ENCODE measurements around the gene GRAP2.

DNA sequence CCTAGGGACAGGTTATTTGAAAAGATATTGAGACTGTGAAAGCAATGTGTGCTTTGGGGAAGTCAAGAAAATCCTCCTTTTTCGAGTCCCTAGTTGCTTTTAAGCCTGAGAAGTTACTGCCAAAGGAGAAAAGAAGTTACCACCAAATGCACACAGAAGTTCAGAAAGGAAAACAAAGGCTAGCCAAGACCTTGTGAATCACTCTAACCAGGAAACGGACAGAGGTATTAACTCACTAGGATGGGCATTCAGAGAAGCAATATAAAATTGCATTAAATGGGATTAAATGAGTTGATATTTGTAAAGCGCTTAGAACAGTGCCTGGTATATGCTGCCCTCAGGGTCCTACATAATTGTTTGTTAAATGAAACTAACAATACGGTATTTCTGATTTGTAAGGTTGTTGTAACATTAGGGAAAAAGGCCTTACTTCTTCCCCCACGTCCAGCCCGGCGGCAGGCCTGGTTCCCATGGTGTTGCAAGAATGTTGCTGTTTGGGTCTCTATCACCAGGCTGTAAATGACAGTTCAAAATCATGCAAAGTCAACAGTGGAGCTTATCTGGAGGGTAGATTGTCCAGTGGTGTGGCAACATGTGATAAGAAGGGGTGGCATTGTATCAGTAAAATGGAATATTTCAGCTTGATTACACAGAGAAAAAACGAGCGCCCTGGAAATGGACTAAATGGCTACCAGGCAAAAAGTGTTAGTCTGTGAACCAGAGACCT lies 66.4 kb downstream of the GRAP2 start:
- TF ChIP-seq, protein P1, sequence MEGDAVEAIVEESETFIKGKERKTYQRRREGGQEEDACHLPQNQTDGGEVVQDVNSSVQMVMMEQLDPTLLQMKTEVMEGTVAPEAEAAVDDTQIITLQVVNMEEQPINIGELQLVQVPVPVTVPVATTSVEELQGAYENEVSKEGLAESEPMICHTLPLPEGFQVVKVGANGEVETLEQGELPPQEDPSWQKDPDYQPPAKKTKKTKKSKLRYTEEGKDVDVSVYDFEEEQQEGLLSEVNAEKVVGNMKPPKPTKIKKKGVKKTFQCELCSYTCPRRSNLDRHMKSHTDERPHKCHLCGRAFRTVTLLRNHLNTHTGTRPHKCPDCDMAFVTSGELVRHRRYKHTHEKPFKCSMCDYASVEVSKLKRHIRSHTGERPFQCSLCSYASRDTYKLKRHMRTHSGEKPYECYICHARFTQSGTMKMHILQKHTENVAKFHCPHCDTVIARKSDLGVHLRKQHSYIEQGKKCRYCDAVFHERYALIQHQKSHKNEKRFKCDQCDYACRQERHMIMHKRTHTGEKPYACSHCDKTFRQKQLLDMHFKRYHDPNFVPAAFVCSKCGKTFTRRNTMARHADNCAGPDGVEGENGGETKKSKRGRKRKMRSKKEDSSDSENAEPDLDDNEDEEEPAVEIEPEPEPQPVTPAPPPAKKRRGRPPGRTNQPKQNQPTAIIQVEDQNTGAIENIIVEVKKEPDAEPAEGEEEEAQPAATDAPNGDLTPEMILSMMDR (IDR thresholded peaks at IDR 0.05): no peak
- TF ChIP-seq POLR2A (IDR thresholded peaks at IDR 0.05) (no peak), EP300 (IDR thresholded peaks at IDR 0.05) (no peak), POLR2AphosphoS5 (IDR thresholded peaks at IDR 0.05) (no peak)
